H1 (cell line): ENCODE results near the gene DAB2IP. TPM values are rescaled to one million over a fixed set of nuclear protein-coding genes. Genes with fewer than 3 reads are reported as not detected.

Experiments used
- CTCF ChIA-PET: fragments of 300-600 bp; sonication (Branson Sonifier 250); formaldehyde crosslinking; loops from one replicate; lab custom pipeline; 2021; ENCODE audit not compliant: partially characterized antibody; lab: Charles Lee
- POLR2A ChIA-PET: fragments of 300-600 bp; sonication (Branson Sonifier 250); formaldehyde crosslinking; loops from one replicate; lab custom pipeline; 2021; ENCODE audit warnings: inconsistent platforms; ENCODE audit not compliant: partially characterized antibody; lab: Charles Lee
- DNase-seq, 2 experiments: peaks; one replicate each; pipeline versions ENCODE4 v3.0.0 to v3.0.0-alpha.2; 2010 to 2022; ENCODE audit warnings: low spot score in 2 of 2, low read depth in 1 of 2, mixed read lengths in 1 of 2
- FAIRE-seq: peaks from 2 replicates; lab custom pipeline; 2011; peaks lifted over from hg19 to GRCh38; lab: Jason Lieb, UNC
- H2AFZ ChIP-seq: 2 replicates; pipeline ENCODE4 v1.8.1; 2012; ENCODE audit warnings: low read length, inconsistent platforms
- H2AK5ac ChIP-seq: 2 replicates; pipeline ENCODE4 v1.6.1; 2013; ENCODE audit warnings: low read depth, low read length
- H2BK120ac ChIP-seq: replicated peaks from 2 replicates; pipeline ENCODE3; 2013; ENCODE audit warnings: low read depth, low read length, inconsistent platforms
- H2BK12ac ChIP-seq: 2 replicates; pipeline ENCODE4 v1.6.1; 2013; ENCODE audit warnings: low read depth, low read length
- H2BK15ac ChIP-seq: 2 replicates; pipeline ENCODE4 v1.6.1; 2013; ENCODE audit warnings: low read length
- H2BK20ac ChIP-seq: 2 replicates; pipeline ENCODE4 v1.6.1; 2013; ENCODE audit warnings: low read length
- H2BK5ac ChIP-seq: 2 replicates; pipeline ENCODE4 v1.6.1; 2013; ENCODE audit warnings: low read depth, low read length
- H3K14ac ChIP-seq: 2 replicates; pipeline ENCODE4 v1.6.1; 2013; ENCODE audit warnings: inconsistent platforms; ENCODE audit not compliant: insufficient read length
- H3K18ac ChIP-seq: 2 replicates; pipeline ENCODE4 v1.6.1; 2013; ENCODE audit warnings: low read length; ENCODE audit errors: extremely low read depth
- H3K23ac ChIP-seq: 2 replicates; pipeline ENCODE4 v1.6.1; 2013; ENCODE audit warnings: inconsistent platforms; ENCODE audit not compliant: insufficient read length
- H3K23me2 ChIP-seq: 2 replicates; pipeline ENCODE4 v1.6.1; 2013; ENCODE audit warnings: low read depth, low read length
- H3K27ac ChIP-seq: 2 replicates; pipeline ENCODE4 v1.6.1; 2011; ENCODE audit warnings: low read depth, low read length, inconsistent platforms
- H3K27me3 ChIP-seq, 4 experiments: replicated peaks in 1 of 4; 1 replicate in 1 of 4; 2 replicates in 3 of 4; pipeline versions ENCODE4 v1.6.1 to v1.8.1; 2011 to 2013; ENCODE audit warnings: low read length in 3 of 4, mild to moderate bottlenecking in 3 of 4, inconsistent platforms in 2 of 4, mixed read lengths in 2 of 4, moderate library complexity in 1 of 4; ENCODE audit not compliant: control insufficient read depth in 3 of 4, insufficient read depth in 3 of 4; ENCODE audit errors: extremely low read depth in 1 of 4
- H3K36me3 ChIP-seq, 4 experiments: 2 replicates each; pipeline versions ENCODE4 v1.6.1 to v1.8.1; 2011 to 2013; ENCODE audit warnings: mild to moderate bottlenecking in 4 of 4, low read length in 3 of 4, moderate library complexity in 2 of 4, control low read depth in 1 of 4, inconsistent platforms in 1 of 4; ENCODE audit not compliant: insufficient read depth in 4 of 4, control insufficient read depth in 2 of 4
- H3K4ac ChIP-seq: replicated peaks from 2 replicates; pipeline ENCODE3; 2013; ENCODE audit warnings: low read length, low read depth, mixed read lengths, inconsistent platforms; ENCODE audit not compliant: insufficient read length
- H3K4me1 ChIP-seq, 4 experiments: replicated peaks in 1 of 4; 1 replicate in 1 of 4; 2 replicates in 3 of 4; pipeline versions ENCODE4 v1.6.1 to v1.8.1; 2011 to 2013; ENCODE audit warnings: low read length in 3 of 4, inconsistent platforms in 2 of 4, mixed read lengths in 1 of 4; ENCODE audit not compliant: insufficient read depth in 4 of 4, control insufficient read depth in 3 of 4
- H3K4me2 ChIP-seq, 2 experiments: 2 replicates each; pipeline versions ENCODE4 v1.6.1 to v1.8.1; 2011 to 2013; ENCODE audit warnings: low read depth in 2 of 2, low read length in 2 of 2, control low read depth in 1 of 2, inconsistent platforms in 1 of 2, mild to moderate bottlenecking in 1 of 2; ENCODE audit not compliant: insufficient read depth in 1 of 2
- H3K4me3 ChIP-seq, 4 experiments: fragments of 200-600, 300-600 bp in 1 of 4; sonication (generic), shearing (Covaris generic), sonication (Bioruptor Twin) in 1 of 4; 2 replicates each; pipeline versions ENCODE4 v1.5.1 to v1.8.1; 2011 to 2016; ENCODE audit warnings: low read length in 4 of 4, low read depth in 3 of 4, control low read depth in 2 of 4, inconsistent platforms in 2 of 4, mild to moderate bottlenecking in 2 of 4, mixed read lengths in 1 of 4, moderate library complexity in 1 of 4; ENCODE audit not compliant: insufficient read depth in 2 of 4; ENCODE audit errors: extremely low read depth in 1 of 4
- H3K56ac ChIP-seq: replicated peaks from 2 replicates; pipeline ENCODE3; 2013; ENCODE audit warnings: low read depth, mild to moderate bottlenecking, mixed read lengths, low read length, inconsistent platforms; ENCODE audit not compliant: insufficient read length
- H3K79me1 ChIP-seq: 2 replicates; pipeline ENCODE4 v1.6.1; 2013; ENCODE audit warnings: low read depth, low read length, control low read depth
- H3K79me2 ChIP-seq, 2 experiments: 2 replicates each; pipeline versions ENCODE4 v1.6.1 to v1.8.1; 2012 to 2013; ENCODE audit warnings: low read length in 2 of 2, mild to moderate bottlenecking in 2 of 2, inconsistent platforms in 1 of 2; ENCODE audit not compliant: insufficient read depth in 2 of 2, control insufficient read depth in 1 of 2
- H3K9ac ChIP-seq, 4 experiments: replicated peaks in 1 of 4; 1 replicate in 1 of 4; 2 replicates in 3 of 4; pipeline versions ENCODE4 v1.6.1 to v1.8.1; 2011 to 2013; ENCODE audit warnings: low read depth in 3 of 4, low read length in 3 of 4, control low read depth in 2 of 4, mild to moderate bottlenecking in 2 of 4, moderate library complexity in 2 of 4, inconsistent platforms in 1 of 4; ENCODE audit errors: extremely low read depth in 1 of 4
- H3K9me3 ChIP-seq, 2 experiments: 2 replicates each; pipeline versions ENCODE4 v1.6.1 to v1.8.1; 2012 to 2013; ENCODE audit warnings: mild to moderate bottlenecking in 2 of 2, moderate library complexity in 2 of 2, control low read depth in 1 of 2, inconsistent platforms in 1 of 2, low read depth in 1 of 2, low read length in 1 of 2, mixed read lengths in 1 of 2; ENCODE audit not compliant: insufficient read depth in 2 of 2
- H4K20me1 ChIP-seq, 2 experiments: replicated peaks in 1 of 2; 2 replicates each; pipeline versions ENCODE3 to v1.8.1; 2011 to 2013; ENCODE audit warnings: inconsistent platforms in 2 of 2, low read length in 2 of 2, mild to moderate bottlenecking in 1 of 2; ENCODE audit not compliant: insufficient read depth in 2 of 2, control insufficient read depth in 1 of 2
- H4K5ac ChIP-seq: 2 replicates; pipeline ENCODE4 v1.6.1; 2013; ENCODE audit warnings: low read length, low read depth, mixed read lengths, inconsistent platforms; ENCODE audit not compliant: insufficient read length
- H4K8ac ChIP-seq: 2 replicates; pipeline ENCODE4 v1.8.0; 2013; ENCODE audit warnings: mild to moderate bottlenecking, moderate library complexity, low read length, inconsistent platforms; ENCODE audit not compliant: insufficient read depth; ENCODE audit errors: extremely low read depth
- H4K91ac ChIP-seq: replicated peaks from 2 replicates; pipeline ENCODE3; 2013; ENCODE audit warnings: low read length, mixed read lengths, inconsistent platforms; ENCODE audit not compliant: insufficient read length
- ATF2 ChIP-seq: IDR thresholded peaks from 2 replicates; pipeline ENCODE4 v1.6.1; 2012; ENCODE audit warnings: low read length, inconsistent platforms
- CBX5 ChIP-seq: fragments of 300-800, 300-1000 bp; sonication (generic); IDR thresholded peaks from 2 replicates; pipeline ENCODE4 v1.7.1; 2016; ENCODE audit warnings: antibody characterized with exemption, low read length, low read depth
- CEBPB ChIP-seq: IDR thresholded peaks from 2 replicates; pipeline ENCODE4 v1.6.1; 2012; ENCODE audit warnings: low read depth, low read length
- FOSL1 ChIP-seq: IDR thresholded peaks from 2 replicates; pipeline ENCODE4 v1.6.1; 2011; ENCODE audit warnings: mild to moderate bottlenecking, low read depth, low read length, moderate library complexity; ENCODE audit not compliant: insufficient read depth
- JUND ChIP-seq: IDR thresholded peaks from 2 replicates; pipeline ENCODE4 v1.6.1; 2011; ENCODE audit warnings: mild to moderate bottlenecking, improper control_type of control experiment, low read length
- KDM5A ChIP-seq: fragments of 200-600 bp; IDR thresholded peaks from 2 replicates; pipeline ENCODE4 v1.7.1; 2012; ENCODE audit warnings: mild to moderate bottlenecking, low read length, inconsistent platforms, mixed read lengths
- NRF1 ChIP-seq: IDR thresholded peaks from 2 replicates; pipeline ENCODE4 v1.6.1; 2011; ENCODE audit warnings: mild to moderate bottlenecking, low read depth, low read length, improper control_type of control experiment
- PHF8 ChIP-seq: fragments of 200-600 bp; sonication (generic); conservative IDR thresholded peaks from 2 replicates; pipeline ENCODE4 v1.7.1; 2012; ENCODE audit warnings: low read depth, mild to moderate bottlenecking, inconsistent platforms, low read length, moderate library complexity
- TAF7 ChIP-seq: optimal IDR thresholded peaks from 2 replicates; pipeline ENCODE3; 2011; ENCODE audit warnings: low read depth, mild to moderate bottlenecking, inconsistent platforms, low read length, moderate library complexity, borderline replicate concordance
- WGBS, 2 experiments: shearing (Covaris generic) in 1 of 2; methylation state at CpG; one replicate each; pipeline versions ENCODE4 v1.1.6 to v1.1.7; 2013 to 2015; ENCODE audit warnings: low lambda C conversion rate in 2 of 2, mixed read lengths in 2 of 2, inconsistent platforms in 1 of 2, low coverage in 1 of 2, missing lambda C conversion rate in 1 of 2; ENCODE audit not compliant: insufficient replicate concordance in 2 of 2, insufficient coverage in 1 of 2, insufficient read length in 1 of 2; ENCODE audit errors: extremely low coverage in 1 of 2, missing lambda C conversion rate in 1 of 2; 5-methylcytosine and 5-hydroxymethylcytosine counted together
- polyA plus RNA-seq, 7 experiments: library from polyadenylated mRNA; depleted of rRNA in 3 of 7; stranded (reverse) in 5 of 7; unstranded in 2 of 7; fragments of >200 nt in 5 of 7; fragments of 200-250 nt in 2 of 7; gene quantifications; 1 replicate in 5 of 7; 2 replicates in 1 of 7; 4 replicates in 1 of 7; pipeline versions ENCODE4 v1.2.1 to v1.2.3, GENCODE V29; 2011 to 2013; ENCODE audit warnings: missing spikeins in 2 of 7, mixed read lengths in 2 of 7
- total RNA-seq: library from RNA; stranded (reverse); fragmentation: NEBNext Ultra II Directional; extraction: Animal tissue kit (Norgen Biotek cat#: 25700); gene quantifications from 2 replicates; pipeline ENCODE4 v1.2.1, GENCODE V29; 2021

DAB2IP gene
- total and polyA plus RNA-seq, 2 of the 8 experiments (the other 6 are each of a cell fraction or from before 2014, with no cell fraction given): 19.7 to 39.5 TPM

- DNase-seq (no peak), FAIRE-seq (no peak)
- Histone ChIP-seq H4K91ac (no peak overlapping the region), H3K27me3 (no peaks in the 10 kb centered on the region), H2BK12ac (no peak overlapping the region), H2BK15ac (0 out of 2 replicates have a peak overlapping the region, but pooled peaks have one; percentile 8), H3K79me1 (peaks cover 4% of the 10 kb centered on the region; the same call in 1 of the 2 replicates), H3K79me2 (no peaks in the 10 kb centered on the region; a peak in 1 of 4 replicates), H3K18ac (no peak overlapping the region), H2BK5ac (no peak overlapping the region), H3K9ac (no peak overlapping the region), H2AFZ (no peak overlapping the region), H3K27ac (no peak overlapping the region), H4K20me1 (peaks cover 5 to 8% of the 10 kb centered on the region in 2 experiments), H3K4me1 (peaks cover 0 to 10% (median 5%) of the 10 kb centered on the region in 4 experiments; a peak in 5 of 7 replicates), H3K23ac (no peak overlapping the region), H3K4me3 (no peak overlapping the region), H3K4ac (no peak overlapping the region), H3K14ac (no peak overlapping the region), H4K8ac (no peak overlapping the region), H2BK120ac (no peak overlapping the region), H3K23me2 (no peaks in the 10 kb centered on the region), H3K9me3 (no peaks in the 10 kb centered on the region), H2BK20ac (0 out of 2 replicates have a peak overlapping the region, but pooled peaks have one; percentile 23), H3K56ac (no peak overlapping the region), H3K36me3 (no peaks in the 10 kb centered on the region), H2AK5ac (0 out of 2 replicates have a peak overlapping the region, but pooled peaks have one; percentile 32), H4K5ac (no peak overlapping the region), H3K4me2 (no peak overlapping the region)
- WGBS, 2 experiments: 73% methylated on average over 9 of the region's 9 CpGs; no CpG with 5 or more reads in 1 of the 2 experiments
- CTCF ChIA-PET: interaction anchor here (0.6 to 6.0 kb wide), 16 partner anchors 7 to 399 kb away, joined by 3 to 56 read pairs (median 6); no protein-coding TSS in a partner anchor
- POLR2A ChIA-PET: interaction anchor here (1.0 to 5.7 kb wide), 2 partner anchors 11 to 14 kb away, joined by 3 to 26 read pairs; no protein-coding TSS in a partner anchor
- no peak for TF ChIP-seq NRF1
- TF ChIP-seq KDM5A: no peak
- TF ChIP-seq CEBPB: no peak; the same call in 1 of the 2 replicates
- no peak for TF ChIP-seq JUND
- TF ChIP-seq PHF8: no peak
- TF ChIP-seq ATF2: no peak
- TF ChIP-seq CBX5: no peak
- no peak for TF ChIP-seq FOSL1
- TF ChIP-seq TAF7: no peak
These were observed 38.9 kb upstream of the DAB2IP start for GRCh38 chr9:121612511-121612998.
